Measurements from ENCODE around the gene MOSMO.
"Not testable (repeated sequence)": the region's sequence is repeated elsewhere in the genome, so short reads cannot be mapped to it uniquely, and the experiment has no call there.

MOSMO gene

GRCh38 chr16:22098405-22099255, 90.7 kb downstream of the MOSMO start:
- no peak overlapping the region for H3K4me3 Mint-ChIP-seq
- no peak overlapping the region for H3K27ac Mint-ChIP-seq
- no peak for DNase-seq
- H3K4me1 Mint-ChIP-seq, result no peaks in the 10 kb centered on the region
- H3K9me3 Mint-ChIP-seq, result no peaks in the 10 kb centered on the region
- H3K27me3 Mint-ChIP-seq, result peaks cover 42% of the 10 kb centered on the region
- CTCF ChIA-PET, result interaction anchor here (0.6 to 4.4 kb wide), 34 partner anchors 9 to 1202 kb away, joined by 3 to 29 read pairs (median 3); partner anchors contain the start of gene MOSMO
- no peaks in the 10 kb centered on the region for H3K36me3 Mint-ChIP-seq

GRCh38 chr16:22099256-22099975, 91.5 kb downstream of the MOSMO start:
- H3K4me1 Mint-ChIP-seq, result no peaks in the 10 kb centered on the region
- peaks cover 42% of the 10 kb centered on the region for H3K27me3 Mint-ChIP-seq
- no peaks in the 10 kb centered on the region for H3K36me3 Mint-ChIP-seq
- CTCF ChIA-PET, result interaction anchor here (0.6 to 4.4 kb wide), 32 partner anchors 8 to 995 kb away, joined by 3 to 29 read pairs (median 3); partner anchors contain the start of gene MOSMO
- no peak overlapping the region for H3K4me3 Mint-ChIP-seq
- no peak overlapping the region for H3K27ac Mint-ChIP-seq
- H3K9me3 Mint-ChIP-seq, result no peaks in the 10 kb centered on the region
- no peak for DNase-seq

- H3K4me1 Mint-ChIP-seq, result no peaks in the 10 kb centered on the region
- no peak for DNase-seq
- H3K4me3 Mint-ChIP-seq, result no peak overlapping the region
- no peak overlapping the region for H3K27ac Mint-ChIP-seq
- peaks cover 43% of the 10 kb centered on the region for H3K27me3 Mint-ChIP-seq
- no peaks in the 10 kb centered on the region for H3K36me3 Mint-ChIP-seq
- CTCF ChIA-PET, result no interaction called here
- no peaks in the 10 kb centered on the region for H3K9me3 Mint-ChIP-seq
Measured at GRCh38 chr16:22103441-22103840, 95.5 kb downstream of the MOSMO start.

- no peak overlapping the region for H3K4me3 Mint-ChIP-seq
- no peak for DNase-seq
- H3K9me3 Mint-ChIP-seq, result no peaks in the 10 kb centered on the region
- H3K36me3 Mint-ChIP-seq, result no peaks in the 10 kb centered on the region
- H3K27ac Mint-ChIP-seq, result no peak overlapping the region
- no peaks in the 10 kb centered on the region for H3K4me1 Mint-ChIP-seq
- peaks cover 45% of the 10 kb centered on the region for H3K27me3 Mint-ChIP-seq
- CTCF ChIA-PET, result interaction anchor here (0.6 to 2.4 kb wide), 5 partner anchors 10 to 99 kb away, joined by 3 to 14 read pairs (median 3); no protein-coding TSS in a partner anchor
Measured at GRCh38 chr16:22109258-22109898, 101.5 kb downstream of the MOSMO start.

GRCh38 chr16:22111629-22112028, 103.7 kb downstream of the MOSMO start:
- H3K4me3 Mint-ChIP-seq, H3K27ac Mint-ChIP-seq, H3K9me3 Mint-ChIP-seq, DNase-seq, H3K36me3 Mint-ChIP-seq, H3K4me1 Mint-ChIP-seq: not testable (repeated sequence)
- peaks cover 42% of the 10 kb centered on the region for H3K27me3 Mint-ChIP-seq
- CTCF ChIA-PET, result interaction anchor here (1.0 to 1.8 kb wide), 2 partner anchors 10 to 31 kb away, joined by 3 to 5 read pairs; no protein-coding TSS in a partner anchor

- DNase-seq, result no peak
- no peaks in the 10 kb centered on the region for H3K9me3 Mint-ChIP-seq
- CTCF ChIA-PET, result interaction anchor here (1.2 kb wide), 1 partner anchor 17 kb away, joined by 4 read pairs; no protein-coding TSS in a partner anchor
- H3K27me3 Mint-ChIP-seq, result peaks cover 17% of the 10 kb centered on the region
- H3K27ac Mint-ChIP-seq, result no peak overlapping the region
- no peaks in the 10 kb centered on the region for H3K36me3 Mint-ChIP-seq
- H3K4me1 Mint-ChIP-seq, result no peaks in the 10 kb centered on the region
- no peak overlapping the region for H3K4me3 Mint-ChIP-seq
Measured at GRCh38 chr16:22116095-22116700, 108.3 kb downstream of the MOSMO start.

GRCh38 chr16:22117609-22118008, 109.7 kb downstream of the MOSMO start:
- H3K36me3 Mint-ChIP-seq, result no peaks in the 10 kb centered on the region
- H3K27ac Mint-ChIP-seq, result no peak overlapping the region
- no peak for DNase-seq
- H3K4me3 Mint-ChIP-seq, result no peak overlapping the region
- H3K4me1 Mint-ChIP-seq, result no peaks in the 10 kb centered on the region
- no peaks in the 10 kb centered on the region for H3K9me3 Mint-ChIP-seq
- peaks cover 13% of the 10 kb centered on the region for H3K27me3 Mint-ChIP-seq
- CTCF ChIA-PET, result interaction anchor here (0.5 kb wide), 1 partner anchor 12 kb away, joined by 3 read pairs; no protein-coding TSS in a partner anchor

- H3K36me3 Mint-ChIP-seq, result no peaks in the 10 kb centered on the region
- CTCF ChIA-PET, result interaction anchor here (0.6 kb wide), 1 partner anchor 21 kb away, joined by 4 read pairs; no protein-coding TSS in a partner anchor
- H3K4me1 Mint-ChIP-seq, result no peaks in the 10 kb centered on the region
- H3K27ac Mint-ChIP-seq, result no peak overlapping the region
- DNase-seq, result no peak
- H3K4me3 Mint-ChIP-seq, result no peak overlapping the region
- H3K27me3 Mint-ChIP-seq, result peaks cover 13% of the 10 kb centered on the region
- no peaks in the 10 kb centered on the region for H3K9me3 Mint-ChIP-seq
Measured at GRCh38 chr16:22120440-22120839, 112.5 kb downstream of the MOSMO start.

GRCh38 chr16:22122239-22122638, 114.3 kb downstream of the MOSMO start:
- CTCF ChIA-PET, result no interaction called here
- no peak for DNase-seq
- Mint-ChIP-seq H3K4me1 (no peaks in the 10 kb centered on the region), H3K9me3 (no peaks in the 10 kb centered on the region), H3K36me3 (no peaks in the 10 kb centered on the region), H3K27ac (no peak overlapping the region), H3K4me3 (no peak overlapping the region), H3K27me3 (peaks cover 7% of the 10 kb centered on the region)

GRCh38 chr16:22123146-22123545, 115.2 kb downstream of the MOSMO start:
- no peaks in the 10 kb centered on the region for H3K9me3 Mint-ChIP-seq
- H3K27ac Mint-ChIP-seq, result no peak overlapping the region

GRCh38 chr16:22123759-22124490, 116.0 kb downstream of the MOSMO start:
- Mint-ChIP-seq H3K36me3 (no peaks in the 10 kb centered on the region), H3K27ac (no peak overlapping the region), H3K4me1 (no peaks in the 10 kb centered on the region), H3K9me3 (no peaks in the 10 kb centered on the region), H3K4me3 (no peak overlapping the region), H3K27me3 (peaks cover 7% of the 10 kb centered on the region)
- CTCF ChIA-PET, result no interaction called here
- DNase-seq, result no peak

More at GRCh38 chr16:22123146-22123545, 115.2 kb downstream of the MOSMO start:
- CTCF ChIA-PET, result interaction anchor here (0.7 kb wide), 1 partner anchor 1734 kb away, joined by 3 read pairs; no protein-coding TSS in a partner anchor
- H3K4me1 Mint-ChIP-seq, result no peaks in the 10 kb centered on the region
- H3K4me3 Mint-ChIP-seq, result no peak overlapping the region
- H3K27me3 Mint-ChIP-seq, result peaks cover 7% of the 10 kb centered on the region
- H3K36me3 Mint-ChIP-seq, result no peaks in the 10 kb centered on the region
- DNase-seq, result no peak

GRCh38 chr16:22124583-22125284, 116.8 kb downstream of the MOSMO start:
- H3K27me3 Mint-ChIP-seq, result peaks cover 7% of the 10 kb centered on the region
- no peak overlapping the region for H3K4me3 Mint-ChIP-seq
- no peaks in the 10 kb centered on the region for H3K9me3 Mint-ChIP-seq
- no peaks in the 10 kb centered on the region for H3K36me3 Mint-ChIP-seq
- no peak for DNase-seq
- no peaks in the 10 kb centered on the region for H3K4me1 Mint-ChIP-seq
- CTCF ChIA-PET, result no interaction called here
- H3K27ac Mint-ChIP-seq, result no peak overlapping the region

Measured in activated naive CD4-positive, alpha-beta T cell treated with anti-CD3 and anti-CD28 coated beads, Interleukin-2, amount 10 ng/mL, durations not matched to agents 7 days and 5 days (primary cell).